HG03045 (cell line): ENCODE results near the gene SEL1L.
"Not testable (repeated sequence)": the region's sequence is repeated elsewhere in the genome, so short reads cannot be mapped to it uniquely, and the experiment has no call there.

ENCODE experiments used
- ATAC-seq: cut with Tn5 transposase; IDR thresholded peaks from one replicate; pipeline ENCODE4 v1.9.1; 2021; ENCODE audit warnings: mild to moderate bottlenecking, moderate library complexity; ENCODE audit not compliant: unreplicated experiment

Gene SEL1L

DNA sequence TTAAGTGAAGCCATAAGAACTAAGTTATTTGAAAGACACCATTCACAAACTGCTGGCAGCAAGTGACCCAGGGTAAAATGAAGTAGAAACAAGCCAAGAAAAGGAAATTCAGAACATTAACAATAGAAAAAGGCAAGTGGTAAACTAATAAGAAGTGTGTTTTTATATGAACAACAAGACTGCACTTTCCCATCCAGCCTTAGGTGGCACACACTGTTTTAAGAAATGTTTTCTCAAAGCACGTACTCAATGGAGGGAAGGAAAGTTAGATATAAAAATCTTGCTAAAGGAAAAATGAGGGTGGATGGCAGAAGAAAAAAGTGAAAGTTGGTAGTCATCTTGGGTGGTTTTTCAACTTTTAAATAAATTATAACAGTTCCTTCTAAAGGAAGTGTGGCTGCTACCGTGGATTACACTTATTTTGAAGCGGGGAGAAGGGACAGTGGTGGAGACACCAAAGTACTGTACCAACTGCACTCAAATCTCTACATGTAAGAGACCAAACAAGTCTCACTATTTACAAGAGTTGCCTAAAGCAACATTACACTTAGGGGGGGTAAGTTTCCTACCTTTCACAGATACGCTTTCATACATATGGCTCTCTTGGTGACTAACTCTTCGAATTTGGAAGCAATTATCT is 58.8 kb downstream of the SEL1L start:
- ATAC-seq = no peak

DNA sequence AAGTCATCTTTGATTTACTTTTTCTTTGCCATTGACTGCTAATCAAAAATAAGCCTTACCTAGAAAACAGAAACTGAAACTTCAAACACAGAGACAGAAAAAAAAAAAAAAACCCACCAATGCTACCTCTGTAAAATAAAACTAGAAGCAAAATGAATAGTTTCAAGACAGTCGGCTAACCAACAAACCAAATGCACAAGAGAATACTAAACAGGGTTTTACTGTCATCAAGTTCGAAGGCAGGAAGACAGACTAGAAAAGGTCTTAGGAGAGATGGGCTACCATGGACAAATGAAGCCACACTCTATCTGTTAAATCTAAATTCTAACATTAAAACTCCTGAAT is 59.5 kb downstream of the SEL1L start:
- peak; percentile 60 for ATAC-seq

DNA sequence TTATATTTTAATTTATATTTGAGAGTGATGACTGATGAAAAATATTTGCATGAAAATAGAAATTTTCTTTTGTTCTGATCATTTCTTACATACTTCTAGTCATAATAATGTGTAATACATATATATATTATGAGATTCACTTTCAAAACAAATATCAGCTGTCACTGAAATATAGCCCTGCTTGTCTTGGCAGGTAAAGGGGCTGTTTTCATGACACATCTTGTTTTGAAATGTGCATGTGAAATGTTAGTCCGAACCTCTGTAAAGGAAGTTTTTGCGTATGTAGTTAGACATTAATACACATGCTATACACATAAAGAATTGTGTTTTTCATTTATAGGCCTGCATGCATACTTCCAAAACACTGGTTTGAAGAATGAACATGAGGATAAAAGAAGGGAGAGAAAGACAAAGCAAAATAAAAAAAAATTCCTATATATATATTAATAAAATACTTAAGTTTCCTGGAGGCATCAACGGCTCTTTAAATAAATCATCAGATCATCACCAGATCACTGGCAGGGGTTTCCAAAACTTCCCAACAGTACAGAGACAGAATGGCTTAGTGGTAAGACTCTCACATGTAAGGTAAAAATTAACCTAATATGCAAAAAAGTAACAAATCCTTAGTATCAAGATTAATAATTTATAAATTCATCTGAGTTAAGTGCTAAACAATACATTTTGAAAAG is 60.1 kb downstream of the SEL1L start:
- ATAC-seq = peak; percentile 14

DNA sequence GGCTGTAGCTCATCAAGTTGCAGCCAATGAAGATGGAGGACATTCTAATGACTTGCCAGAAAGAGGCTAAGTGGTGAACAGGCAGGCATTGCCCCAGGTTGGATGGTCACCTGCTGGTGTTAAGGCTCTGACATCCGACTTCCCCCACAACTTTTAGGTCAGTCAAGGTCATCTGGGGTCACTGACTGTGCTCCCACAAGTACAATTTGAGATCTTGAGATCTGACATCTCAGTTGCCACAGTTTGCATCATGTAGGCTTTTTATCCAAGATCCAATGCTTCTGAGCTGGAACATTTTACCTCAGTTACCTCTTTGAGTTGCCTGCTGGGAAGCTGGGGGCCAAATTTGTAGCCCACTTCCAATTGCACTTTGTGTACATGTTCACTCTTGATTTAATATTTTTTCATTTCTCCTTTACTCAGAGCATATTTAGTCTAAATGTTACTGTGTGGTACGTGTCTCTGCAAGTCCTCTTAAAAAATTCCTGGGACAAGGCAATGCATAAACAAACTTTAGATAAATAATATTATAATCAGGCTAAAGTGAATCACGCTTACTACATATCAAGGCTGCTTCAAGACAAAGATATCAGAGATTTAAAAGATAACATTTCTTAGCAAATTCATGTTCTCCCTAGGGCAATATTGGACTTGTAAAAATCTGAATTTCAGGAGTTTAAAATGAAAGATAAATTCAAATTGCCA is 61.4 kb downstream of the SEL1L start:
- ATAC-seq = no peak

DNA sequence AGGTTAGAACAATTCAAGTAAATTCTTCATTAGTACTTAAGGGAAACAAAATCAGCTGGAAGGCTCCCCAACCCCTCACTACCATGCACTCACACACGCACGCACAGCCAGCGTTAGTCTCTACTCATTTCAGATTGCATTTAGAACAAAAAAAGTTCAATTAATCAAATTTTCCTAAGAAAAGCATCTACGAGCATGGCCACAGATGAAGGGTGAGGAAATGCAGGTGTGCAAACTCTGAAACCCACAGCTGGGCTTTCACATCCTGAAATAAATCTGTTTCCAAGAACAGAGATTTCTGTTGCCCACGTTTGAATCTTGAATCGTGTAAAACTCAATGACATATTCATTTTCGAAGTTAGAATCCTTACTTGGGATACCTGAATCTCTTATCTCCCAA is 62.6 kb downstream of the SEL1L start:
- ATAC-seq = peak; percentile 42

DNA sequence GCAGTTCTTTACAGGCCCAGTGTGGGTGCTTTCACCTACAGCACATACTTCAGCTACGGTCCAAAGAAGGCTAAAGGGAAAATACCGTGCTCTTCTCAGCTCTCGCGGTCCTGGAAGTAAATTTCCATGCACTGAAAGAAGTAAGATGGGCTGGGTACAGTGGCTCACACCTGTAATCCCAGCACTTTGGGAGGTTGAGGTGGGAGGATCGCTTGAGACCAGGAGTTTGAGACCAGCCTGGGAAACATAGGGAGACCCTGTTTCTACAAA is 63.2 kb downstream of the SEL1L start:
- ATAC-seq = peak; percentile 35

DNA sequence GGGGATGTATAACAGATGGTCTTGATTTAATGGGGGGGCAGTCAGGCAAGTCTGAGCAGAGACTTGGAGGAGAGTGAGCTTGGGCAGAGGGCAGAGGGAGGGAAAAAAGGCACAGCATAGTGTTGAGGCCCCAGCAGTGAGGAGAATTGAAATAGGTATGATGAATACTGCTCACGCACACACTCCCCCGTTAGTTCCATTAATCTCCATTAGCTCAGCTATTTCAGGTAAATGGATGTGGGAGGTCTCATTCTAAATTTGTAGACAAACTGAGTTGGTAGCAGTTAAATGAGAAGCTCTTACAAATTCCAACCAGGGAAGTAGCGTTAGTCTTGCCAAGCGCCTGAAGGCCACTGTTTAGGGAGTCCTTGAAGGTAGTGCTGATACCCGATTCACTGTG is 66.8 kb downstream of the SEL1L start:
- ATAC-seq = no peak

DNA sequence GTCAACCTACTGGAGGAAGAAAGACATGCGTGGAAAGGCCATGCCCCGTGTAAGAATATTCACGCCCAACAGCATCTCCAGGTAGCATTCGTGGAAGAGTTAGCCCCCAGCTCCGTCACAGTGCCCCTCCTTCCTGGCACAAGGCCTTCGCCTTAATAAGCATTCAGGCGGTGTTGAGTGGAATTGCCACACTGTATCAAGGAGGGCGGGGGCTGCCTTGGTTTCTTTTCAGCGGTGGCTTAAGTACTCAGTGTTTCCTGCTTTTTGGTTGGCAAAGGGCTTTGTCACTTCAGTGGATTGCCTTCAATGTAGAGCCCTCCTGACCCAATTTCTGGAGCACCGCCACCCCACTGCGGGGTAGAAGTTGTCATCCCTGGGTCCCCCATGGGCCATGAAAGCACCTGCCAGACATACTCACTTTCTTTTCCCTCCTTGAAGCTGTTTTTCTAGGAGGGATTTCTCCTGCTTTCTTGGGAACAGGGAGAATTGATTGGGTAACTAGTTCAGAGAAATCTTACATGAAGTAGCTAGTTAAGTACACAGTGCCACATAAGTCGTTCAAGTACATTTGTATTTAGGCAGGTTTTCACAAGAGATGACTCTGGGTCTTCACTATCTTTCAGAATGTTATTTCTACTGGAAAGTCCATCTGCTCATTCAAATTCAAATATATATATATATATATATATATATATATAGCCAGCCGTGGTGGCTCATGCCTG is 68.0 kb downstream of the SEL1L start:
- ATAC-seq = no peak

DNA sequence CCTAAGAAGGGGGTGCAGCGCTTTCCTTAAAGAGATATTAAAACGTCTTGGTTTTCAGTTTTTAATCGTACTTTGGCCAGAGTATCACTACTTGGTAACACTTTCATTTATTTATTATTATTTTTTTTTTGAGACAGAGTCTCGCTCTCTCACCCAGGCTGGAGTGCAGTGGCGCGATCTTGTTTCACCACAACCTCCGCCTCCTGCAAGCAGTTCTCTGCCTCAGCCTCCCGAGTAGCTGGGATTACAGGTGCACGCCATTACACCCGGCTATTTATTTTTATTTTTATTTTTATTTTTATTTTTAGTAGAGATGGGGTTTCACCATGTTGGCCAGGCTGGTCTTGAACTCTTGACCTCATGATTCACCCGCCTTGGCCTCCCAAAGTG is 68.7 kb downstream of the SEL1L start:
- ATAC-seq = peak; percentile 18

DNA sequence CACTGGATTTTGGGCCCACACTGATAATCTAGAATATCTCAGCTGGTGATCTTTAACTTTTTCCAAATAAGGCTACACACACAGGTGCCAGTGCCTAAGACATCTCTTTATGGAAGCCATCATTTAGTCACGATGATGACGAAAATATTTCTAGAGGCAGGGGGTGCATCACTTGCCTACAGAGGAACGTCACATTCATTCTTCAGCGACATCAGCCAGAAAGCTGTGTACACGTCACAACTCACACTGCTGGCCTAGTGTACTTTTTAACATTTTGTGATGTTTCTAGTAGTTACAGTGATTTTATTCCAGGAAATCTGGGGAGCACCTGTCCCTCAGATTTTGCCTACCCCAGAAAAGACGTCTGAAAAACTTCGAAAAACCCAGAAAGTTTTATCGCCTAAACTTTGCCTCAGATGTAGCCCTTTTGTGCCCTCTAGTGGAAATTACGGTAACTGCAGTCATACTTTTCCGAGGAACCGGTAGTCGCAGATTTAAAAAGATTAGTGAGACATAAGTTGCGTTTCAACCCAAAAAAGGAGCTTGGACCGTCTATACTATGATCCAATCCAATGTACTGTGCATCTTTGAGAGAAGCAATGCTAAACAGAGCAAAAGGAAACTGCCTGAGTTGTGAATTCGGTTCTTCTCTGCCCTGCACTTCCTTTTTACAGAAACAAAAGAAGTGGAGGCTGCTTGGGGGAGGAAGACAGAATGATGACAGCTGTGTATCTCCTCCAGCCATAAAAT is 69.2 kb downstream of the SEL1L start:
- peak; percentile 53 for ATAC-seq

DNA sequence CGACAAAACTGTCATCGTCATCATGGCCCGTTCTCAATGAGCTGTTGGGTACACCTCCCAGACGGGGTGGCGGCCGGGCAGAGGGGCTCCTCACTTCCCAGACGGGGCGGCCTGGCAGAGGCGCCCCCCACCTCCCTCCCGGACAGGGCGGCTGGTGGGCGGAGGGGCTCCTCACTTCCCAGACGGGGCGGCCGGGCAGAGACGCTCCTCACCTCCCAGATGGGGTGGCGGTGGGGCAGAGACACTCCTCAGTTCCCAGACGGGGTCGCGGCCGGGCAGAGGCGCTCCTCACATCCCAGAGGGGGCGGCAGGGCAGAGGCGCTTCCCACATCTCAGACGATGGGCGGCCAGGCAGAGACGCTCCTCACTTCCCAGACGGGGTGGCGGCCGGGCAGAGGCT is 71.3 kb downstream of the SEL1L start:
- ATAC-seq = not testable (repeated sequence)

DNA sequence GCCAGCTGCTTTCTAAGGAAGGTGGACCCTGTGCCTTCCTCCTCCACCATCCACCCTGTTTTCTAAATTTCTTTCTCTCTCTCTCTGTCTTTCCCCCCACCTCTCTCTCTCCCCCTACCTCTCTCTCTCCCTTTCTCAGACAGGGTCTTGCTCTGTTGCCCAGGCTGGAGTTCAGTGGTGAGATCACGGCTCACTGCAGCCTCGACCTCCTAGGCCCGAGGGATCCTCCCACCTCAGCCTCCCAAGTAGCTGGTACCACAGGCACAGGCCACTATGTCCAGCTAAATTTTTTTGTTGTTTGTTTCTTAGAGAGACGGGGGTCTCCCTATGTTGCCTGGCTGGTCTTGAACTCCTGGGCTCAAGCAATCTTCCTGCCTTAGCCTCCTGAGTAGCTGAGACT is 73.7 kb downstream of the SEL1L start:
- no peak for ATAC-seq

DNA sequence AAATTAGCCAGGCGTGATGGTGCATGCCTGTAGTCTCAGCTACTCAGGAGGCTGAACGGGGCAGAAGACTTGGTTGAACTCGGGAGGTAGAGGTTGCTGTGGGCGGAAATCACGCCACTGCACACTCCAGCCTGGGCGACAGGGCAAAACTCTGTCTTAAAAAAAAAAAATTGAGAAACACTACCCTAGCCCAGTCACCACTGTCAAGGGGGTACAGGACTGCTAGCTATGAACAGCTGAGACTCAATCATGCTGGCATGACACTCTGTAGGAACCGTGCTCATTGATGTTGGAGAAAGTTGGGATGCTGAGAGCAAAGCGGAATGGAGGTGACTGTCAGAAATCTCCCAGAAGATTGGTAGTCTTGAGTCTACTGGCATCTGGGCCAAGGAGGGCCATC is 75.3 kb downstream of the SEL1L start:
- ATAC-seq = no peak

DNA sequence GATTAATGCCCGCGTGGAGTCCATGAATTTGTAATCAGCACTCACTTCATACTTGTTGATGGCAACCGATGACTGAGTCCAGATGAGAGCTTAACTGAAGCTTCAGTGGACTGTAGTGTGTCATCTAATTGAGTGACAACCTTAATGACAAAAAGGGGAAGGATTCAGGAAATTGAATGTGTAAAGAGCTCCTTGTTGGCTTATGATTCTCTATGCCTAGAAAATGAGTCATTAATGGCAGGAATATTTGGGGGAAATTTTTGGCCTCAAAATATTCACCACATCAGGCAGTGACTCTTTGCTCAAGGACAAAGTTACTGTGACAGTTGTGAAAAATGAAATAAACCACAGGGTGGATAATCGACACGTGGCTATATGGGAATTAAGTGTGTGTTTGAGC is 78.3 kb downstream of the SEL1L start:
- no peak for ATAC-seq

DNA sequence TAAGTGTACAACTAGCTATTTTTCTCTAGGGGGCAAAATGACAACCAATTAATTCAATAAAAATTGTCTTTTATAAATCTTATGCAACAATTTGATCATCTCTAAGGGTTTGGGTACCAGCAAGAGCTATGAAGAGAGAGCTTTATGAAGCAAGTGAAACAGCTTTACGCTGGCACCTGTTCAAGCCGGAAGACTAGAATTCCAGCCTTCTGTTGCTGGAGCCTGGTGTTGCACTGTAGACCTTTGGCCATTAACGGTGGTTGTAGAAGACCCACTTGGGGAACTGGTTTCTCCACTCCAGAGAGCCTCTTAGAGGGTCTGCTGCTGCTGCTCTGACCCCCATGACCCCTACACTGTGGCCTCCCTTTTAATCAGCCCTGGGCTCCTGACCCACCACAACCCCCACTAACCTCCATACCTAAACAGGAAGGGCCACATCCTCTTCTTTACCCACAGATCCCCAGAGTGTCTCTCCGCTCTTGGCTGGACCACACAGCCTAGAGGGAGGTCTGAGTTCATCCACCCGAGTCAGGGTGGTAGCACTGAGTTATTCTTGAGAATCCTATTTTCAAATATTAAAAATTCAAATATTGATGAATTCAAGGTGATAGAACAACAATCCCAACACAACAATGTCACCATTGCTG is 79.0 kb downstream of the SEL1L start:
- ATAC-seq = peak; percentile 56

DNA sequence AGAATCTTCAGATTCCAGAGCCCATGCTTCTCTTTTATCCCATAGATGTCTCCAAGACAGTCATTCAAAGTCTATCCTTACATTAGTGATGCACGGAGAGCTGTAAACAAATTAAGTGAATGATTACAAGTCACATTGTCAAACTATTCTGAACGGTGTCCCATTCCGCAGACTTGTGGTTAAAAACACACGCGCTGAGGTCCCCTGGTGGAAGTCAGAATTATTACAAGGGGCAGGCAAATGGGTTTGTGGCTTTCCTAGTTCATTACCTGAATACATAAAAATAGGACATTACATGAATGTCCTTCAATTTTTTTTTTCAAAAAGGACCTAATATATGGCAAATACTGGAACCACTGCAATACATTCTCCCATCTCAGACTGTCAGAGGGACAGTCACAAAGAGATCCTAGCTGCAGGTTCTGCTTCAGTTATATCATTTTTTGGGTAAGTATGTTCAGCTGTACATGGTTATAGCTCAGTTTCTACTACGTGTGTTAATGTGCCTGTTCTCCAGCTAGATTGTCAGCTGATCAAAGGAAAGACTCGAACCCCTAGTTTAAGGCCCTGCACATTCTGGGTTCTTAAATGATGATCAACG is 80.4 kb downstream of the SEL1L start:
- ATAC-seq = peak; percentile 60

DNA sequence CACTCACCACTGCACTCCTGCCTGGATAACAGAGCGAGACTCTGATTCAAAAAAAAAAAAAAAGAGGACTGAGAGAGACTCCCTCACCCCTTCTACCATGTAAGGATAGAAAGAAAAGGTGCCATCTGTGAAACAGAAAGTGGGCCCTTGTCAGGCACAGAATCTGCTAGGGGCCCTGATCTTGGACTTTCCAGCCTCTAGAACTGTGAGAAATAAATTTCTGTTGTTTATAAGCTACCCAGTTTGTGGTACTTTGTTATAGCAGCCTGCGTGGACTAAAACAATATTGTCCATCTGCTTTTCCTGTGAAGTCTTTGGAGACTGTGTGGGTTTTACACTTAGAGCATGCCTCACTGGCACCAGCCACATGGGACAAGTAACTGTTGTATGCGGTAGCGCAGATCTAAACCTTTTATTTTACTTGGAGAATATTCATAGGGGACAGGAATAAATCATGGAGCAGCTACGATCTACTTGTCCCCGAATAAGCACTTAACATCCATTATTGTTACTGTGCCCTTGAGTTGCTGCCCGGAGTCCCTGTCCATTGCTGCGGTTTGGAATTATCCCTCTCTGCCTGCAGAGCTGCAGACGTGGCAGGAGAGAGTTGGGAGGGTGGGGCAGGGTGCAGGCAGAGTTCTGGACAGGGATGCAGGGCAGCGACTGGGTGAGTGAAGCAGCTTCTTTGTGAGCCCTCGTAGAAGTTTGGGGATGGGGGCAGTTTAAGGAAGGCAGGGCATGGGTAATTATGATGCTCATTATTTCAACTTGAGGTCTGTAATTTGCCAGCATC is 81.1 kb downstream of the SEL1L start:
- ATAC-seq = no peak

DNA sequence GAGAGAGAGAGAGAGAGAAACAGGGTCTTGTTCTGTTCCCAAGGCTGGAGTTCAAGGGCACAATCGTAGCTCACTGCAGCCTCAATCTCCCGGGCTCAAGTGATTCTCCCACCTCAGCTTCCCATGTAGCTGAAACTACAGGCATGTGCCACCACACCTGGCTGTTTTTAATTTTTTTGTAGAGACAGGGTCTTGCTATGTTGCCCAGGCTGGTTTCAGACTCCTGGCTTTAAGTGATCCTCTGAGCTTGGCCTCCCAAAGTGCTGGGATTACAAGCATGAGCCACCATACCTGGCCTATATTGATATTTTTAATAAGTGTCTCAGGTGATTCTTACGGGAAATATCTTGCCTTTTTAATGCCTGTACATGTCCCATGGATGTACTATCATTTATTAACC is 82.7 kb downstream of the SEL1L start:
- no peak for ATAC-seq

DNA sequence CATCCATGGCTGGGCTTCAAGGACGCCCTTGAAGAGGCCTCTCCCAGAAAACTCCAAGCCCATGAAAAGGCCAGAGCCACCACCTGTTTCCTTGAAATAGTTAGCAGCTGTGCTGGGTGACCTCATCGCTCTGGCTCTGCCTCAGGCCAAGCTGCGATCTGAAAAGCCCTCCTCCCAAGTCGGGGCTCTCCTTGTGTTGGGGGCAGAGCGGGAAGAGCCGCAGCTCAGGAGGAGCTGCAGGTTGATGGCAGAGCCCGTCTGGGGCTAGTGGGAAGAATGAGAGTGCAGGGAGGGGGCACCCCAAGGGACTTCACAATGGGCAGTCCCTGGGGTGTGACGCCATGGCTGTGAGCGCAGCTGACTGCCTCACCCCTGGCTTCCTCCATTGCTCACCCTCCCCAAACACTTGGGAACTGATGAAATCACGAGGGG is 83.5 kb downstream of the SEL1L start:
- no peak for ATAC-seq

DNA sequence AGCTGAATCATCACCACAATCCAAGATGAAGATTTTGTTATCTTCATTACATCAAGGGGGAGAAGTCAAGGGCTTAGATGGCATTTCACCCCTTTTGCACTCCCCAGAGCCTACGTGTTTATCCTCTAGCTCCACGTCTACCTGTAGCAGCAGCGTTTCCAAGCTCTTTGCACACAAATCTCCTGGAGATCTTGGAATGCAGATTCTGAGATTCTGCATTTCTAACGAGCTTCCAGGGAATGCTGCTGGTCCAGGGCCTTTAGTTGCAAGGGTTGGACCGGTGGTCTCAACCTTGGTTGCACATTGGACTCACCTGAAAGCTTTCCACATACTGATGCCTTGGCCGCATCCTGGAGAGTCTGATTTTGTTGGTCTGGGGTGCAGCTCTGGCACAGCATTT is 84.1 kb downstream of the SEL1L start:
- ATAC-seq = no peak
